SW 1271 (cell line): Measurements from ENCODE around the gene SEMA3A.

Source experiments
- DNase-seq, 2 experiments: peaks; one replicate each; lab custom pipeline; 2025; lab: John Stamatoyannopoulos, UW

Gene SEMA3A

GRCh38 chr7:84111842-84112241 is 82.7 kb downstream of the SEMA3A start:
- DNase-seq, result no peak

- no peak for DNase-seq
These were observed 84.2 kb downstream of the SEMA3A start for GRCh38 chr7:84110400-84110799.

DNA sequence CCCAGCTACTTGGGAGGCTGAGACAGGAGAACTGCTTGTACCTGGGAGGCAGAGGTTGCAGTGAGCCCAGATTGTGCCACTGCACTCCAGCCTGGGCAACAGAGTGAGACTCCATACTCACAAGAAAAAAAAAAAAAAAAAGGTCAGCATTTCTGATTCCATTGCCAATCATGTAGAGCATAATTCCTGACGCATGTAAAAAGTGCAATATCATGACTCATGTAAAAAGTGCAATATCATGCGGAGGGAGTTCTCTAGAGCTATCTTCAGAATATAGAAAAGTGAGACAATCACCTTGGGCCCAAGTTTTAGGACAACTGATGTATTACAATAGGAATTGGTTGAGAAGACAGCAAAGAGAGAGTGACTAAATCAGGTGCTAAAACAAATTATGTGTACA is 85.8 kb downstream of the SEMA3A start:
- no peak for DNase-seq

GRCh38 chr7:84108119-84108518 is 86.5 kb downstream of the SEMA3A start:
- no peak for DNase-seq

- no peak for DNase-seq
These were observed 87.3 kb downstream of the SEMA3A start for GRCh38 chr7:84107259-84107658.

DNA sequence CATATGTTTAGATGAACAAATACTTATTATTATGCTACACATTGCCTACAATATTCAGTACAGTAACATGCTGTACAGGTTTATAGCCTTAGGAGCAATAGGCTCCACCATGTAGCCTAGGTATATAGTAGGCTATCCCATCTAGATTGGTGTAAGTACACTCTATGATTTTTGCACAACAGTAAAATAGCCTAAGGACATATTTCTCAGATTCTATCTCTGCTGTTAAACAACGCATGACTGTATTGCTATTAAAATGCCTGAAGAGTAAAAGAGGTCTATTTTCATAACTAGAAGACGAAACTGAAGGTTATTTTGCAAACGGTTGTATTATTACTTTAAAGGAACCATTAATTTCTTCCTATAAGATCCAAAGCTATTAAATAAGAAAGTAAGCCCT is 88.3 kb downstream of the SEMA3A start:
- DNase-seq, result no peak

- DNase-seq, result no peak
These were observed 89.0 kb downstream of the SEMA3A start for GRCh38 chr7:84105586-84105985.

- DNase-seq, result no peak
These were observed 89.8 kb downstream of the SEMA3A start for GRCh38 chr7:84104826-84105225.

DNA sequence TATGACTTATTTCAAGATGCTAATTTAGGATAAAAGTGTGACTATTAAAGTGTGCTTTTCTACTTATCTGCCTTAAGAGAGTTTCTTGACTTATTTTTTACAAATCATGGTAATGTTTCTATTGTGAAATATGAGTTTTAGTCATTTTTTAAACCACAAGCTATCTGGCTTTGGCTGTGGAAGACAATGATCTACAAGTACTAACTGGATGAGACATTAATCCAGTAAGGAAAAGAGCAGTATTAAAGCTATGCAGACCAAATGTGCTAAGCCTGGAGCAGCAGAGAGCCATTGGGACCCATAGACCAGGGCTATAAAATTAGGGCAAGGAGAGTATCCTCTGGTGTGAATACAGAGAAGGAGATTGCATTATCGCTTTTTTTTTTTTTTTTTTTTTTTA is 92.4 kb downstream of the SEMA3A start:
- DNase-seq, result no peak

GRCh38 chr7:84100866-84101265 is 93.7 kb downstream of the SEMA3A start:
- DNase-seq, result peak in 1 of 2 experiments; percentile 50

- DNase-seq, result no peak
These were observed 98.6 kb downstream of the SEMA3A start for GRCh38 chr7:84095971-84096370.

DNA sequence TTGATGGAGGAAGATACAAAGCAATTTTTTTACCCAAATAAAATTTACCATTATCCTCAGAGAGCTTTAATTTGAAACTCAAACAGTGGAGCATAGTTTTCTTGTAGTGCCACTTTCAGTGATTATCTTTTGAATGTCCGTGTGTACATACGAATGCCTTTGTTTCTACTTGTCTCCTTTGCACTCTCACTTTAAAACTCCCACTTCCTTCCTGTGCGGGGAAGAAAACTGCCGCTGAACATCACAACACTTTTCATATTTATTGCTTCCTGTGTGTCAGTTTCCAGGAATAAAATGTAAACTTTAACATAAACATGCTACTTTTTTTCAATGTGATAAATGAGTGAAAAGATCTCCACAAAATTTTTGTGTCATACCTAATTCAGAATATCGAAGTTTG is 102.4 kb downstream of the SEMA3A start:
- peak in 1 of 2 experiments; percentile 61 for DNase-seq

GRCh38 chr7:84091318-84091717 is 103.3 kb downstream of the SEMA3A start:
- peak in 1 of 2 experiments; percentile 56 for DNase-seq

DNA sequence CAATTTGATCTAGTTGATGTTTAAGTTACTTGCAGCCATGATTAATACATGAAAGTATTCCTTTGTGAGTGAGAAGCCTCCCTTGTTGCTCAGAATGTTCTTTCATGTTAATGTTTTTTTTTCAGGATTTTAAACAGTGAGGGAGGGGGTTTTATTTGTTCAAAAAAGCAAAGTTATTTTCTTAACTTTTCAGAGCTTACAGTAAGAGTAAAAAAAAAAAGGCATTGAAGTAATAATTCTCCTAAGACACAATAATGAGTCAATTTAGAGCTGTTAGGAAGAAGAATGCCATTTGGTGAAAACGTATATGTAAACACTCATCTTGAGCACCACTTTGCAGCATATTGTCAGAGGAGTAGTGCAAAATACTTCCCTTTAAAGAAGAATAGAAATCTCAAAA is 105.8 kb downstream of the SEMA3A start:
- DNase-seq, result no peak

GRCh38 chr7:84085998-84086397 is 108.6 kb downstream of the SEMA3A start:
- no peak for DNase-seq

DNA sequence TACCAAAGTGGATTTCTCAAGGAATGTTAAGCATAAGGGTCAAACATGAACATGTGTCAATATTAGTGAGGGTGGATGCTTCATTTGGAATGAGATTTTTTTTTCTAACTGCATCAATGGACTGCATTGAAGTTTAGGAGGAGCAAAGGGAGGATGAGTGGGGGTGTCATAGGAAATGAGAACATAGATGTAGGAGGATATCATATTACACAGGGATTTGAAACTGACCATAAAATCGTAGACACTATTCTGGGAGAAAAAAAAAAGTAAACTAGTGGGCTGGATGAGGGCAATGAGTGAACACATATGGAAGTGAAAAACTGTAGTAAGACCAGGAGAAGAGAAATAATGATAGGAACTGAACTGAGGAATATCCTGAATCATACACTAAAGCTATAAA is 109.4 kb downstream of the SEMA3A start:
- peak in 1 of 2 experiments; percentile 60 for DNase-seq

GRCh38 chr7:84083846-84084245 is 110.7 kb downstream of the SEMA3A start:
- no peak for DNase-seq

DNA sequence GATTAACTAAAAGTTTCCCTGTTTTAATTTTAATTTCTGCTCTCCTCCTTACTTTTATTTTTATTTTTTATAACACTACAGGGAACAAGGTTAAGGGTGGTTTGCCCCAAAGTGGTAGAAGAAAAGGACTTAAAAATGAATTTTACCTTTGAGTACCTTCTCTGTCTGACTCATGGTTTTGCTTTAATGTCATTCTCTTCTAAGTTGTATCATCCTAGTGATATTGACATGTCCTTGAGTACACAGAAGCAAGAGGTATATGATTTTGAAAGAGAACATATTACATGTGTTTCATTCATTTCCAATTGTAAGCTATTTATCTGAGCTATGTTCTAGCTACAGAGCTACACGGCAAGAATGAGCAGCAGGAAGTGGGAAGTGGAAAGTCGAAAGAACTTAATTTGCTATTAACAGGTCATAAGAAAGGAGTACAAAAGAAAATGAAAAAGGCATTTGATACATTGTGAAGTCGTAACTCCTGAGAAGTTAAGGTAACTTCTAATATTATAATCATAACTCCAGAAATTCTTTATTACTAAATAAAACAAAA is 112.5 kb downstream of the SEMA3A start:
- no peak for DNase-seq

DNA sequence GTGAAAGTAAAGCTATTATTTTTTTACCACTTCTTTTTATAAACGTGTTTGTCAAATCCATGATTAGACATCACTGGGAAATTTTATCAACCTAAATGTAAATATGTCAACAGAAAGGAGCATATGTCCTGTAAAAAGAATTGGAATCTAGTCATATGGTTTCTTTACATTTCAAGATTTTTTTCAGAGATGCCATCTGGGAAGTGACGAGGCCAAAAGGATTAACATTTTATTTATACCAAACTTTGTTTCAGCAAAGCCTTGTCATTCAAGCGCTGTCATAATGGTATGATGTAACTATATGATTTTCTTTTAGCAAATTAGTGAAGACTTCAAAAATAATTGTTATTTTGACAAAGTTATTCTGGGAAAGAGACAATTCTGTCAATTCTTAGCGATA is 117.3 kb downstream of the SEMA3A start:
- DNase-seq, result no peak

- no peak for DNase-seq
These were observed 118.4 kb downstream of the SEMA3A start for GRCh38 chr7:84076219-84076618.

DNA sequence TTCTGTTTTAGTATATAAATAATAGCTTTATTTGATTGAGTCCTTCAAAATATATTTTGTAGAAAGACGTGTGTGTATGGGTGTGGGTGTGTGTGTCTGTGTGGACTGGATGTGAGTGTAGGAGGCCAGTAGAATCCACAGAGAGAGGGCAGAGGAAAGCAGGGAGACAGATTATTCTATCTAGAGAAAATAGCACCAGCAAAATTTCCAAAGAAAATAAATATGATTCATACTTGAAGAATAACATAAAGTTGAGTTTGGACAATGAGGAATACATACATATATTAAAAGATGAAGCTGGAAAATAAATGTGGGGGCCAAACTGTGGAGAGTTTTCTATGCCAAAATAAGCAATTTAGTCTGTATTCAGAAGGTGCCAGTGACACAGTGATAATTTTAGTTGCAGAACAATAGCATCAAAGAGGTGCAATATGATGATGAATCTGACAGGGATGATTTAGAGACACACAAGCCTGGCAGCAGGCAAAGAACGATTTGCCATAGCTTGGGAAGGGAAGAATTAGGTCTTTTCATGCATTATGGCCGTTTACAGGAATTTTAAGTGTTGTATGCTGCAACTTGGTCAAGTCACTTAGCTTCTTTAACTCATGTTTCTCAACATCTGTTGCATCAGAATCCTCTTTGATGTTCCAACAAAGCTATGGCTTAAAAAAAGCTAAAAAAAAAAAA is 121.3 kb downstream of the SEMA3A start:
- DNase-seq, result no peak

GRCh38 chr7:84070770-84071169 is 123.8 kb downstream of the SEMA3A start:
- DNase-seq, result no peak

DNA sequence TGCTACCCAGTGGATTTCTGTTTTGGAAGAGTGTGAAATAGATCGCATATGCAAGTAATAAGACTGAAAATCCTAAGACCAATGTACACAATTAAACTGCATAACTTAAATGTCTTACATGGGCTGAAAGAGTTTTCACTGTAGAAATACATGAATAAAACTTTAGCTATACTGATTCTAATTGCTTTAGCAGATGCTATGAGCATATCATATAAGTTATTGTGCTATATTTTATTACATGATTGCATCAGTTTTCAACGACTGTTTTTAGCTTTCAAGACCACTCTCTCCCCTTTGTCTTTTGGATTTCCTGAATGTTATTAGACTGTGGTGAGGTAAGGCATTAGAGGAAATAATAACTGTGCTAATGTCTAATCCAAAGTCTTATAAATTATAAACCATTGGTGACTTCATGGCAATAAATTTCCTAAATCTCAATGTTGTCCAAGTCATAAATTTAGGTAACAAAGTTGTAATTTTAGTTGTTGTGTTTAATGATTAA is 124.5 kb downstream of the SEMA3A start:
- DNase-seq, result no peak

DNA sequence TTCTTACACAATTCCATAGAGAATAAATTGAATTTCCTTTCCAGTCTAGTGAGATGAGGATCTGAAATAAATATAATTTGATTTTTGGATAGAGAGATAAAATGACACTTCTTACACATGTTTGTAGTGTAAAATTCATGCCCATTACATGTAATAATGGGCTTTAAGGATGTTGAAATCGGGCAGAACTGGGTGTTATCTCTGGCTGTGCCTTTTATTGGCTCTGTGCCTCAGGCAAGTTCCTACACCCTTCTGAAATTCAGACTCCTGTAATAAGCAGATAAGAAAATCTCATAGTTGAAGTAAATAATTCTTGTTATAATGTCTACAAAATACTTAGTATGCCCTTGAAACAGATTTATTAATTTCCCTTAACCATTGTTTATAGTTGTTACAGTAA is 125.6 kb downstream of the SEMA3A start:
- DNase-seq, result no peak
